Sigmoid colon (tissue), 7 donors: ENCODE data around the gene SNRNP40. TPM values are rescaled to one million over a fixed set of nuclear protein-coding genes. Genes with fewer than 3 reads are reported as not detected.
A peak's percentile ranks its signal among the peaks of the same experiment; 100 is the strongest.
"Not testable (repeated sequence)": the region's sequence is repeated elsewhere in the genome, so short reads cannot be mapped to it uniquely, and the experiment has no call there.

Source experiments
- DNase-seq: peaks from one replicate; pipeline ENCODE4 v3.0.0-alpha.2; 2019
- H3K27ac ChIP-seq, 4 donors: fragments of 200-600 bp; sonication (generic); one replicate each; pipeline ENCODE4 v1.5.1; 2016 to 2019; ENCODE audit warnings: mild to moderate bottlenecking in 1 of 4
- H3K27me3 ChIP-seq, 3 donors: fragments of 200-600 bp; sonication (generic); one replicate each; pipeline ENCODE4 v1.5.1; 2019; ENCODE audit warnings: mild to moderate bottlenecking in 1 of 3
- H3K36me3 ChIP-seq, 4 donors: fragments of 200-600 bp; sonication (generic); one replicate each; pipeline ENCODE4 v1.5.1; 2016 to 2019
- H3K4me1 ChIP-seq, 4 donors: fragments of 200-600 bp; sonication (generic); one replicate each; pipeline ENCODE4 v1.5.1; 2017 to 2019
- H3K4me3 ChIP-seq, 4 donors: fragments of 200-600 bp; sonication (generic); one replicate each; pipeline ENCODE4 v1.5.1; 2017 to 2019; ENCODE audit warnings: mild to moderate bottlenecking in 2 of 4, moderate library complexity in 1 of 4
- H3K9me3 ChIP-seq, 4 donors: fragments of 200-600 bp in 3 of 4; sonication (generic) in 3 of 4; one replicate each; pipeline versions ENCODE4 v1.5.1 to v1.6.1; 2013 to 2019
- CTCF ChIP-seq, 4 experiments: fragments of 450-650 bp in 3 of 4; fragments of 200-600 bp in 1 of 4; IDR thresholded peaks; one replicate each; pipeline ENCODE4 v1.5.1; 2016 to 2019; ENCODE audit warnings: antibody characterized with exemption in 4 of 4, mild to moderate bottlenecking in 3 of 4, moderate library complexity in 2 of 4
- EP300 ChIP-seq, 4 donors: sonication (generic); formaldehyde crosslinking; IDR thresholded peaks; one replicate each; pipeline ENCODE4 v1.6.1; 2017; ENCODE audit warnings: antibody characterized with exemption in 4 of 4
- POLR2A ChIP-seq, 2 donors: fragments of 450-650 bp; IDR thresholded peaks; one replicate each; pipeline ENCODE4 v1.6.1; 2016; ENCODE audit warnings: antibody characterized with exemption in 2 of 2, mild to moderate bottlenecking in 2 of 2, moderate library complexity in 2 of 2
- POLR2AphosphoS5 ChIP-seq, 4 donors: sonication (generic); formaldehyde crosslinking; IDR thresholded peaks; one replicate each; pipeline ENCODE4 v1.6.1; 2017; ENCODE audit warnings: antibody characterized with exemption in 4 of 4
- WGBS, 2 donors: extraction: QIAGEN DNeasy Blood & Tissue Kit; methylation state at CpG; one replicate each; pipeline ENCODE4 v1.1.7; 2013; 5-methylcytosine and 5-hydroxymethylcytosine counted together
- intact Hi-C: fragments of 100-400 bp; cut with DNase I; formaldehyde crosslinking; loops from one replicate; pipeline ENCODE4 v1.15.1; 2023
- polyA plus RNA-seq, 3 donors: library from polyadenylated mRNA; stranded (reverse); fragments of 200-250 nt; gene quantifications; one replicate each; pipeline ENCODE4 v1.2.3, GENCODE V29; 2013
- total RNA-seq, 4 donors: library from RNA; depleted of rRNA; stranded (reverse); fragments of >200 nt; gene quantifications; one replicate each; pipeline ENCODE4 v1.1.0, GENCODE V29; 2016
- donor health status: healthy with polysubstance abuse.
- donor health status: Bipolar disorder and iron deficiency.
- donor health status: healthy.

Gene SNRNP40
- total and polyA plus RNA-seq, 7 donors = 19.4 to 36.4 (median 26.1) TPM

GRCh38 chr1:31295874-31296485 is 608 bp downstream of the SNRNP40 start:
- intact Hi-C loops = loop anchor here (5.0 to 10.0 kb wide), 2 partner anchors 134 to 231 kb away; partner anchors contain the start of gene PUM1
- Histone ChIP-seq H3K27me3 (no peaks in the 10 kb centered on the region), H3K27ac (peak overlapping the region; percentile 90 to 94 (median 92)), H3K36me3 (peaks cover 0 to 37% (median 12%) of the 10 kb centered on the region in 4 donors), H3K4me1 (peaks cover 0 to 47% (median 30%) of the 10 kb centered on the region in 4 donors), H3K9me3 (no peaks in the 10 kb centered on the region), H3K4me3 (peak overlapping the region; percentile 76 to 91 (median 83))
- no peak for DNase-seq
- TF ChIP-seq POLR2A (IDR thresholded peaks at IDR 0.05) (no peak), EP300 (IDR thresholded peaks at IDR 0.05) (no peak), POLR2AphosphoS5 (IDR thresholded peaks at IDR 0.05) (no peak), CTCF (IDR thresholded peaks at IDR 0.05) (no peak)
- 14 to 19% methylated on average over 17 of the region's 17 CpGs for WGBS, 2 donors

- H3K27me3 ChIP-seq = no peaks in the 10 kb centered on the region
Observed at GRCh38 chr1:31289021-31289420, 7.6 kb downstream of the SNRNP40 start.

DNA sequence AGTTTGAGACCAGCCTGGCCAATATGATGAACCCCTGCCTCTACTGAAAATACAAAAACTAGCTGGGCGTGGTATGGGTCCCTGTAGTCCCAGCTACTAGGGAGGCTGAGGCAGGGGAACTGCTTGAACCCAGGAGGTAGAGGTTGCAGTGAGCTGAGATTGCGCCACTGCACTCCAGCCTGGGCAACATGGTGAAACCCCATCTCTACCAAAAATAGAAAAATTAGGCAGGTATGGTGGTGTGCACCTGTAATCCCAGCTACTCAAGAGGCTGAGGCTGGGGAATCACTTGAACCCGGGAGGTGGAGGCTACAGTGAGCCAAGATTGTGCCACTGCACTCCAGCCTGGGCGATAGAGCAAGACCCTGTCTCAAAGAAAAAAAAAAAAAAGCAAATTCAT is 8.8 kb downstream of the SNRNP40 start:
- intact Hi-C loops, H3K27ac ChIP-seq, H3K9me3 ChIP-seq, H3K27me3 ChIP-seq, DNase-seq, H3K4me1 ChIP-seq, H3K4me3 ChIP-seq: not testable (repeated sequence)
- peaks cover 27 to 92% (median 55%) of the 10 kb centered on the region in 4 donors for H3K36me3 ChIP-seq
- 96 to 97% methylated on average over 4 of the region's 4 CpGs for WGBS, 2 donors

More at GRCh38 chr1:31289021-31289420, 7.6 kb downstream of the SNRNP40 start:
- TF ChIP-seq POLR2AphosphoS5 (IDR thresholded peaks at IDR 0.05) (no peak), POLR2A (IDR thresholded peaks at IDR 0.05) (no peak), CTCF (IDR thresholded peaks at IDR 0.05) (no peak), EP300 (IDR thresholded peaks at IDR 0.05) (no peak)
- no peak overlapping the region for H3K4me3 ChIP-seq
- no peaks in the 10 kb centered on the region for H3K9me3 ChIP-seq
- WGBS, 2 donors = 72 to 77% methylated on average over 4 of the region's 4 CpGs
- no peak for DNase-seq
- H3K27ac ChIP-seq = no peak overlapping the region
- no peaks in the 10 kb centered on the region for H3K4me1 ChIP-seq
- intact Hi-C loops = no loop called here
- H3K36me3 ChIP-seq = peaks cover 27 to 93% (median 49%) of the 10 kb centered on the region in 4 donors

DNA sequence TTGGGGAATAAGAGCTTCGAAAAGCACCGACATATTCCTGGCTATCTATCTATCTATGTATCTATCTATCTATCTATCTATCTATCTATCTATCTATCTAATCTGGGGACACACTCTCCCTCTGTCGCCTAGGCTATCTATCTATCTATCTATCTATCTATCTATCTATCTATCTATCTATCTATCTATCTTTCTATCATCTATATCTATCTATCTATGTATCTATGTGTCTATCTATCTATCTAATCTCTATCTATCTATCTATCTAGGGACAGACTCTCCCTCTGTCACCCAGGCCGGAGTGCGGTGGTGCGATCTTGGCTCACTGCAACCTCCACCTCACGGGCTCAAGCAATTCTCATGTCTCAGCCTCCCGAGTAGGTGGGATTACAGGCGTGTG is 14.2 kb downstream of the SNRNP40 start:
- H3K4me3 ChIP-seq, intact Hi-C loops, H3K27ac ChIP-seq, H3K4me1 ChIP-seq, DNase-seq, H3K9me3 ChIP-seq, H3K27me3 ChIP-seq: not testable (repeated sequence)
- H3K36me3 ChIP-seq = peaks cover 14 to 87% (median 50%) of the 10 kb centered on the region in 4 donors
- WGBS, 2 donors = 98% methylated on average over 9 of the region's 9 CpGs

GRCh38 chr1:31273619-31274018 is 23.0 kb downstream of the SNRNP40 start:
- no peak overlapping the region for H3K27ac ChIP-seq
- H3K4me3 ChIP-seq = no peak overlapping the region
- no peaks in the 10 kb centered on the region for H3K9me3 ChIP-seq
- peaks cover 7 to 86% (median 25%) of the 10 kb centered on the region in 4 donors for H3K36me3 ChIP-seq
- 78 to 87% methylated on average over 2 of the region's 2 CpGs for WGBS, 2 donors
- no peaks in the 10 kb centered on the region for H3K27me3 ChIP-seq
- intact Hi-C loops = no loop called here
- TF ChIP-seq CTCF (IDR thresholded peaks at IDR 0.05) = no peak
- TF ChIP-seq POLR2A (IDR thresholded peaks at IDR 0.05) = no peak
- TF ChIP-seq POLR2AphosphoS5 (IDR thresholded peaks at IDR 0.05) = no peak
- no peak for TF ChIP-seq EP300 (IDR thresholded peaks at IDR 0.05)
- no peaks in the 10 kb centered on the region for H3K4me1 ChIP-seq
- no peak for DNase-seq

- H3K27ac ChIP-seq = no peak overlapping the region
- H3K4me3 ChIP-seq = no peak overlapping the region
- peaks cover 5 to 86% (median 30%) of the 10 kb centered on the region in 4 donors for H3K36me3 ChIP-seq
- no peaks in the 10 kb centered on the region for H3K27me3 ChIP-seq
- DNase-seq = no peak
- WGBS, 2 donors = 82 to 84% methylated on average over 3 of the region's 3 CpGs
- TF ChIP-seq EP300 (IDR thresholded peaks at IDR 0.05) (no peak), CTCF (IDR thresholded peaks at IDR 0.05) (no peak), POLR2A (IDR thresholded peaks at IDR 0.05) (no peak), POLR2AphosphoS5 (IDR thresholded peaks at IDR 0.05) (no peak)
- no peaks in the 10 kb centered on the region for H3K9me3 ChIP-seq
- H3K4me1 ChIP-seq = no peaks in the 10 kb centered on the region
- intact Hi-C loops = no loop called here
Observed at GRCh38 chr1:31272369-31272768, 24.2 kb downstream of the SNRNP40 start.
